HG03558 (cell line): ENCODE data around the gene SLC35F3.
"Not testable (repeated sequence)": the region's sequence is repeated elsewhere in the genome, so short reads cannot be mapped to it uniquely, and the experiment has no call there.

ENCODE experiments used
- ATAC-seq: cut with Tn5 transposase; IDR thresholded peaks from one replicate; pipeline ENCODE4 v1.9.1; 2021; ENCODE audit warnings: moderate number of reproducible peaks; ENCODE audit not compliant: unreplicated experiment; ENCODE audit errors: extremely low read depth

SLC35F3 gene

GRCh38 chr1:233904633-233905415 is at the start of gene SLC35F3:
SLC35F3 (plus strand) TSS chr1:233904676.
- no peak for ATAC-seq

GRCh38 chr1:233859446-233859845 is 45.0 kb upstream of the SLC35F3 start:
- no peak for ATAC-seq

GRCh38 chr1:233863901-233864545 is 40.5 kb upstream of the SLC35F3 start:
- ATAC-seq = no peak

- ATAC-seq = no peak
Observed at GRCh38 chr1:233864578-233864977, 39.9 kb upstream of the SLC35F3 start.

- ATAC-seq = no peak
Observed at GRCh38 chr1:233865216-233865615, 39.3 kb upstream of the SLC35F3 start.

GRCh38 chr1:233865902-233866301 is 38.6 kb upstream of the SLC35F3 start:
- no peak for ATAC-seq

GRCh38 chr1:233867028-233867427 is 37.4 kb upstream of the SLC35F3 start:
- ATAC-seq = no peak

- no peak for ATAC-seq
Observed at GRCh38 chr1:233868461-233868860, 36.0 kb upstream of the SLC35F3 start.

GRCh38 chr1:233869680-233870079 is 34.8 kb upstream of the SLC35F3 start:
- ATAC-seq = no peak

- ATAC-seq = no peak
Observed at GRCh38 chr1:233873666-233874065, 30.8 kb upstream of the SLC35F3 start.

- no peak for ATAC-seq
Observed at GRCh38 chr1:233879841-233880240, 24.6 kb upstream of the SLC35F3 start.

- ATAC-seq = no peak
Observed at GRCh38 chr1:233883671-233884070, 20.8 kb upstream of the SLC35F3 start.

GRCh38 chr1:233884461-233885151 is 19.9 kb upstream of the SLC35F3 start:
- no peak for ATAC-seq

- no peak for ATAC-seq
Observed at GRCh38 chr1:233885196-233885920, 19.1 kb upstream of the SLC35F3 start.

- ATAC-seq = not testable (repeated sequence)
Observed at GRCh38 chr1:233891151-233891550, 13.3 kb upstream of the SLC35F3 start.

GRCh38 chr1:233897325-233898162 is 6.9 kb upstream of the SLC35F3 start:
- peak; percentile 99 for ATAC-seq

GRCh38 chr1:233901495-233901894 is 3.0 kb upstream of the SLC35F3 start:
- no peak for ATAC-seq

GRCh38 chr1:233905416-233906051 is 1.1 kb downstream of the SLC35F3 start:
- ATAC-seq = no peak

GRCh38 chr1:233907151-233907550 is 2.7 kb downstream of the SLC35F3 start:
- ATAC-seq = no peak
